Measurements from ENCODE around the gene SLC23A3.

Gene SLC23A3

GRCh38 chr2:219175928-219176817 is 6.3 kb upstream of the SLC23A3 start:
- no peak for DNase-seq (ENCODE audit: low read depth, low spot score)

GRCh38 chr2:219175486-219175885 is 5.7 kb upstream of the SLC23A3 start:
- no peak for DNase-seq (ENCODE audit: low read depth, low spot score)

- no peak for DNase-seq (ENCODE audit: low read depth, low spot score)
These were observed 5.0 kb upstream of the SLC23A3 start for GRCh38 chr2:219174801-219175200.

GRCh38 chr2:219174146-219174545 is 4.3 kb upstream of the SLC23A3 start:
- DNase-seq (ENCODE audit: low read depth, low spot score): no peak

DNA sequence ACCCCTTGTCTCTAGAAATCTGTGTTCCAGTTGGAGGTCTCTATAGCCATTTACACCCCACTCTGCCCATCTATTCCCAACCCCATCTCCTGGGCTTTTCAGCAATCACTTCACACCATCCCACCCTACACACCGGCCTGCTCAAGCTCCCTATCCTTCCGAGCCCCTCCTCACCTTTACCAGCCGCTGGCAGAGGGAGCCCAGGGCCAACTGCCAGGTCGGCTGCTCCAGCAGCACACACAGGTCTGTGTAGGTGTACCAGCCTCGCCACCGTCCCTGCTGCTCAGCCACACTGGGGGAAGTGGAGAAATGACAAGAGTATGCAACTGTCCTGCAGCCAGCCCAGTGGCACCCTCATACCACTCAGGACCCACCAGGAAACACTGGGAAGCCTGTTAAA is 3.3 kb upstream of the SLC23A3 start:
- no peak for DNase-seq (ENCODE audit: low read depth, low spot score)

DNA sequence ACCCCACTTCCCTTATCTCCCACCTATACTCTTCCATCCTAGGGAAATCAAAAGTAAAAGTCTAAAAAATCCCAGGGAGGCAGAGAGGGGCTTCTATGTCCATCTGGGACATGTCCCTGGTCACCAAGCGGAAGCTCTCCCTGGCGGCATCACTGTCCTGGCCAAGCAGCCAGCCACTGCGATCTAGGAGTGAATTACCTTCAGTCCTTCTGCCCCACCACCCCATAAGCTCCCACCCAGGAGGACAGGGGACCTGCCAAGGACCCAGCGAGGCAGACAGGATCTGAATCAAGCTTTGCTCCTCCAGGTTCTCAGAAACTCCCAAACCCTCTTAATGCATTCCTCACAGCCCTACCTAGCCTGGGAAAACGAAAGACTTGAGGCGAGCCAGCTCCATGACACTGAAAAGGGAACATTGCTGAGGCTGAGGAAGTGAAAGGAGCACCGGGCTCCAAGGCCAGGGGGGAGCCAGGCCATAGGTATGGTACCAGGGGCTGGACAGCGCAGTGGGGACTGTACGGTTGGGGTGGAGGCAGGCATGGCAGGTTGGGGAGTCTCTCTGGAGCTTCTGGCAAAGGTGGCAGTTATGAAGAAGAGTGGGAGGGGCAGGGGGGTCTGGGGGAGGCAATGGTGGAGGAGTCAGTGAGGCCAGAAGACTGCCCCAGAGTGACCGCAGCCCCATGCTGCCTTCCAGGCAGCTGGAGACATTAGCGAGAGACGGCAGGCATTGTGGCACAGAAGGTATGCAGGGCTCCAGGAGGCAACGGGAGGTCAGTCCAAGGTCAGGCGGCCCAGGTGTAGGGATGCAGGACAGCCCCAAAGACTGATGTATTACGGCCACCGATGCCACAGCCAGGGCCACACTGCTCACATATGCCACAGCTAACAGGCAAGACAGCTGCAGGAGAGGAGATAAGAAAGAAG is 2.7 kb upstream of the SLC23A3 start:
- DNase-seq (ENCODE audit: low read depth, low spot score): no peak

- DNase-seq (ENCODE audit: low read depth, low spot score): no peak
These were observed 1.4 kb upstream of the SLC23A3 start for GRCh38 chr2:219171231-219171651.

DNA sequence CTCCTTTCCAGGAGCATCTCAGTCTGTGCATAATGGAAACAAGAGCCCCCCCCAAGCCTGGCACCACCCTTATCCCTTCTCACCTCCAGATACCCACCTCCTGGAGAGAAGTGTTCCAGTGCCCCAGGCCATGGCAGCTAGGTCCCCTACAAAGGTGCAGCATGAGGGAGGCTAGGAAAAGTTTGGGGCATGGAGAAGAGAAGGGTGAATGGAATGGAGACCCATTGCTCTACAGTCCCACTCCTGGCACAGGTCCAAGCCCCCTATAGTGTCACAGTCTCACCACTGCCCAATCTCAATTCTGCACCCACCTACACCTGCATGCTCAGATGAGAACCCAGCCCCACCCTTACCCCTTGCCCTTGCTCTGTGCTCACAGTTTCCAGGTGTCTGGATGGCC is 897 bp downstream of the SLC23A3 start:
- DNase-seq (ENCODE audit: low read depth, low spot score): no peak

- no peak for DNase-seq (ENCODE audit: low read depth, low spot score)
These were observed 1.3 kb downstream of the SLC23A3 start for GRCh38 chr2:219168526-219168925.

GRCh38 chr2:219167997-219168396 is 1.8 kb downstream of the SLC23A3 start:
- DNase-seq (ENCODE audit: low read depth, low spot score): no peak

DNA sequence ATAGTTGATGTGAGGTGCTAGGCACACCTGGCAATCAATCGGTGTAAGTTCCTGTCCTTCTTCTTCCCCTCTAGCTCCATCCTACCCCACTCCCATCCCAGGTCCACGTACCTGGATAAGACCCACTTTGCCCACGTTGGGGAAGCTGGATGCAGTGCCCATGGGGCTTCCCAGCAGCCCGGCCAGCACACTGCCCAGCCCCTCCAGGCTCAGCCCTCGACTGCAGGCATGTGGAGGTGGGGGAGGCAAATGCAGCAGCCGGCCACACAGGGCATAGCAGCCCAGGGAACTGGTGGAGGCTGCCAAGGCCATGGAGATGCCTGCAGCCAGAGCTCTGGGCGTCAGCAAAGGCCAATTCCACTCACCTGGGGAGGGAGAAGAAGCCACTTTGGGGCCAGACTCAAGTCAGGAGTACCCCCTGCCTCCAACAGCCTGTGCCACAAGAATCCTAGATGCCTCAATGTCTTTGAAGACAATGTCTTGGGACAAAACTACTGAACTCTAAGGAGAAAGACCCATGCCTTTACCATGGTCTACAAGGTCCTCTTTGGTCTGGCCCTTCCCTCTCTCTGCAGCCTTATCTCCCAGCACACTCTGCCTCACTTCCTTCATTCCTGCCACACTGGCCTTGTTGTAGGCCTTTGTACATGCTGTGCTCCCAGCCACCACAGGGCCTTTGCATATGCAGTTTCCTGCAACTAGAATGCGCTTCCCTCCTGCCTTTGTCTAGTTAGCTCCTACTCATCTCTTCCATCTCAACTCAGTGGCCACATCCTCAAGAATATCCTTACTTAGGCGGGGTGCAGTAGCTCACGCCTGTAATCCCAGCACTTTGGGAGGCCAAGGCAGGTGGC is 4.5 kb downstream of the SLC23A3 start:
- DNase-seq (ENCODE audit: low read depth, low spot score): no peak

GRCh38 chr2:219163156-219163555 is 6.7 kb downstream of the SLC23A3 start:
- no peak for DNase-seq (ENCODE audit: low read depth, low spot score)

GRCh38 chr2:219161097-219161496 is 8.7 kb downstream of the SLC23A3 start:
- DNase-seq (ENCODE audit: low read depth, low spot score): no peak

- peak; percentile 82 for DNase-seq (ENCODE audit: low read depth, low spot score)
These were observed 9.4 kb downstream of the SLC23A3 start, which contains the start of gene NHEJ1 for GRCh38 chr2:219160186-219161017. Gene NHEJ1, minus strand, starts transcription at chr2:219160815. Its CDS starts 2,453 bp downstream, at chr2:219158362.

DNA sequence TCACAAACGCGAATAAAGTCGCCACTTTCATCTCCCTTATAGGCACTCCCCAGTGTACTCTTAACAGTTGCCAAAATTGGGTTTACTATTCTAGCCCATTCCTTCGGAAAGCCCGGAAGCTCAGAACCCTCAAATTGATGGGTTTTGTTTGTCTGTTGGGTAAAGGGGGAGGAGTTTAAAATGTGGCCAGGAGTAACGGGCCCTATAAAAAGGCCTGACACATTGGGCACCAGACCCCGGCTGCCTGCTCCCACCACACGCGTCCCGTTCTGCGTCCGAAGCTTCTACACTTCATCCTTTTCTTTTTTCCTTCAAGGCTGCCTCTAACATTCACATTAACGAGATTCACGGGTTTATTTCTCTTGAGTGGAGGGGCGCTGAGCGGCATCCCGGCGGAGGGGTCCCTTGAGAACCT is 10.1 kb downstream of the SLC23A3 start:
- DNase-seq (ENCODE audit: low read depth, low spot score): no peak

GRCh38 chr2:219158586-219158985 is 11.2 kb downstream of the SLC23A3 start:
- DNase-seq (ENCODE audit: low read depth, low spot score): no peak

DNA sequence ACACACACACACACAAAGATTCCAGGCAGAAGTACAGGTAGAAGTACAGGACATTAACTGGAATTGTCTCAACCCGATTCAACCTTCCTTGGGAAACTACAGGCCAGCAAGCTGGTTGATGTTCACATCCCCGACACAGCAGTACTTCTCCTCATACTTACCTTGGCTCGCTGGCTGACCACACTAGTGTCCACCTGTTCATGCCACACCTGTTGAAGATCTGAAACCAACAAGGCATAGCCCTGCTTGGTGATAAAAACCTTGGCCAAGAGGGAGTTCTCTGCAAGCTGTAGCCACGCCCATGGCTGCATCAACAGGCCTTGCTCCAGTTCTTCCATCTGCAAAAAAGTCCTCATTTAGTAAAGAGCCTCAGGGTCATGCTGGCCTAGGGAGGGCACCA is 11.8 kb downstream of the SLC23A3 start:
- DNase-seq (ENCODE audit: low read depth, low spot score): no peak

- DNase-seq (ENCODE audit: low read depth, low spot score): no peak
These were observed 12.4 kb downstream of the SLC23A3 start for GRCh38 chr2:219157396-219157795.

DNA sequence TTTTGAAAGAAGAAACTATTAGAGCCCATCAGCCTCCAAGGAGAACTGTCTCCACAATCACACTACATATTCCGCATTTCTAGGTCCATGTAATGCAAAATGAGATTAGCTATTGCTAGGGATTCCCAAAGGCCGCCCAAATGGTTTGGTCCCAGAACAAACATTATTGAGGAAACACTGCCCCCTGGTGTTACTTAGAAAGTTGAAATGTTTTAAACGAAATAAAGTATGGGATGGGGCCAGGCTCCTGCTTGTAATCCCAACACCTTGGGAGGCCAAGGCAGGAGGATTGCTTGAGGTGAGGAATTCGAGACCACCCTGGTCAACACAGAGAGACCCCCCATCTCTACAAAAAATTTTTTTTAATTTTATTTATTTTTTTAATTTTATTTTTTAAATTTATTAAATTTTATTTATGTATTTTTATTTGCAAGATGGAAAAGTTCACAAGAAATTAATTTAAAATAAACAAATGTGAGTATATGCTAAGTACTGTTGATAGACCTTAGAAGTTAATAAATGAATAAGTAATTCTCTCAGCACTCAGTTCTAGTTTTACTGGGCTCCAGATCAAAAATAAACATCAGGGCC is 14.7 kb downstream of the SLC23A3 start:
- no peak for DNase-seq (ENCODE audit: low read depth, low spot score)

DNA sequence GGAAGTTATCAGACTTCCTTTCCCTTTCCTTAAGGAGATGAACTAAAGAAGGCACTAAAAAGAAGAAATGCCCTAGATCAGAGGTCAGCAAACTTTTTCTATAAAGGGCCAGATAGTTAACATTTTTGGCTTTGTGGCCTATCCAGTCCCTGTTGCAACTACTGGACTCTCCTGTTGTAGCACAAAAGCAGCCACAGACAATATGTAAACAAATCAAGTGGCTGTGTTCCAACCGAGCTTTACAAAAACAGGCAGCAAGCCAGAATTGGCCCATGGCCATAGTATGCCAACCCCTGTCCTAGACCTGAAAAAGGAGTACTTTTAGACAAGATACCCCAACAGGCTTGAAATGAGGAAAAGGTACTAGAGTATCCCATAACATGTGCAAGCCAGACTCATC is 20.2 kb downstream of the SLC23A3 start:
- no peak for DNase-seq (ENCODE audit: low read depth, low spot score)
